ENCODE results near the gene NEO1. TPM values are rescaled to one million over a fixed set of nuclear protein-coding genes. Genes with fewer than 3 reads are reported as not detected.

The NEO1 gene
- total RNA-seq, 4 donors from 2014 or later = 11.5 to 80.3 (median 36.1) TPM

GRCh38 chr15:73015493-73015892, 36.8 kb upstream of the NEO1 start:
- intact Hi-C loops (cut with DNase I; ENCODE audit: low total_unique reads) = no loop called here
- Histone ChIP-seq H3K27ac (no peak overlapping the region), H3K4me3 (no peak overlapping the region), H3K4me1 (no peaks in the 10 kb centered on the region), H3K27me3 (no peaks in the 10 kb centered on the region), H3K36me3 (no peaks in the 10 kb centered on the region), H3K9me3 (no peaks in the 10 kb centered on the region)
- TF ChIP-seq POLR2A (IDR thresholded peaks at IDR 0.05) (no peak), CTCF (IDR thresholded peaks at IDR 0.05) (no peak)
- no peak for DNase-seq

- intact Hi-C loops (cut with DNase I; ENCODE audit: low total_unique reads) = no loop called here
- Histone ChIP-seq H3K4me3 (no peak overlapping the region), H3K27ac (no peak overlapping the region), H3K4me1 (no peaks in the 10 kb centered on the region), H3K36me3 (no peaks in the 10 kb centered on the region), H3K27me3 (no peaks in the 10 kb centered on the region), H3K9me3 (no peaks in the 10 kb centered on the region)
- DNase-seq = no peak
- no peak for TF ChIP-seq CTCF (IDR thresholded peaks at IDR 0.05)
- TF ChIP-seq POLR2A (IDR thresholded peaks at IDR 0.05) = no peak
Measured at GRCh38 chr15:73017987-73018386, 34.3 kb upstream of the NEO1 start.

- TF ChIP-seq CTCF (IDR thresholded peaks at IDR 0.05) (no peak), POLR2A (IDR thresholded peaks at IDR 0.05) (no peak)
- Histone ChIP-seq H3K27me3 (no peaks in the 10 kb centered on the region), H3K36me3 (no peaks in the 10 kb centered on the region), H3K4me3 (no peak overlapping the region), H3K4me1 (no peaks in the 10 kb centered on the region), H3K9me3 (no peaks in the 10 kb centered on the region), H3K27ac (no peak overlapping the region)
- DNase-seq = no peak
- intact Hi-C loops (cut with DNase I; ENCODE audit: low total_unique reads) = no loop called here
Measured at GRCh38 chr15:73019154-73019553, 33.1 kb upstream of the NEO1 start.

GRCh38 chr15:73019601-73020146, 32.6 kb upstream of the NEO1 start:
- TF ChIP-seq CTCF (IDR thresholded peaks at IDR 0.05) (no peak), POLR2A (IDR thresholded peaks at IDR 0.05) (no peak)
- H3K27me3 ChIP-seq = no peaks in the 10 kb centered on the region
- intact Hi-C loops (cut with DNase I; ENCODE audit: low total_unique reads) = no loop called here
- H3K9me3 ChIP-seq = no peaks in the 10 kb centered on the region
- no peaks in the 10 kb centered on the region for H3K4me1 ChIP-seq
- no peak for DNase-seq
- H3K4me3 ChIP-seq = no peak overlapping the region
- no peak overlapping the region for H3K27ac ChIP-seq
- no peaks in the 10 kb centered on the region for H3K36me3 ChIP-seq

GRCh38 chr15:73021139-73021621, 31.1 kb upstream of the NEO1 start:
- H3K27me3 ChIP-seq = no peaks in the 10 kb centered on the region
- H3K27ac ChIP-seq = no peak overlapping the region
- TF ChIP-seq POLR2A (IDR thresholded peaks at IDR 0.05) (no peak), CTCF (IDR thresholded peaks at IDR 0.05) (no peak)
- H3K36me3 ChIP-seq = no peaks in the 10 kb centered on the region
- no peak for DNase-seq
- no peak overlapping the region for H3K4me3 ChIP-seq
- H3K9me3 ChIP-seq = no peaks in the 10 kb centered on the region
- no peaks in the 10 kb centered on the region for H3K4me1 ChIP-seq
- intact Hi-C loops (cut with DNase I; ENCODE audit: low total_unique reads) = no loop called here

All from uterus (tissue), 4 donors.